ENCODE results near the gene BMP6.

BMP6 gene

GRCh38 chr6:7909323-7910276, 183.7 kb downstream of the BMP6 start:
- peak in 1 of 2 experiments; percentile 60 for DNase-seq

- DNase-seq, result peak in 1 of 2 experiments; percentile 55
Measured at GRCh38 chr6:7910298-7910653, 184.4 kb downstream of the BMP6 start.

- peak; percentile 28 to 78 for DNase-seq
Measured at GRCh38 chr6:7910654-7911344, 184.9 kb downstream of the BMP6 start, which contains the start of gene TXNDC5. TSS of gene TXNDC5 (minus strand) at chr6:7910788. CDS start at chr6:7910776, 12 bp downstream.

GRCh38 chr6:7911345-7911725, 185.4 kb downstream of the BMP6 start:
- no peak for DNase-seq

- DNase-seq, result no peak
Measured at GRCh38 chr6:7912024-7912423, 186.1 kb downstream of the BMP6 start.

- DNase-seq, result no peak
Measured at GRCh38 chr6:7912736-7913517, 187.0 kb downstream of the BMP6 start.

- DNase-seq, result no peak
Measured at GRCh38 chr6:7914311-7914710, 188.4 kb downstream of the BMP6 start.

GRCh38 chr6:7914991-7915789, 189.3 kb downstream of the BMP6 start:
- DNase-seq, result no peak

GRCh38 chr6:7916959-7917358, 191.1 kb downstream of the BMP6 start:
- DNase-seq, result no peak

- no peak for DNase-seq
Measured at GRCh38 chr6:7917729-7918128, 191.8 kb downstream of the BMP6 start.

GRCh38 chr6:7918403-7918802, 192.5 kb downstream of the BMP6 start:
- DNase-seq, result no peak

GRCh38 chr6:7919871-7920270, 194.0 kb downstream of the BMP6 start:
- DNase-seq, result no peak

- no peak for DNase-seq
Measured at GRCh38 chr6:7920425-7920824, 194.5 kb downstream of the BMP6 start.

GRCh38 chr6:7921046-7921445, 195.1 kb downstream of the BMP6 start:
- no peak for DNase-seq

GRCh38 chr6:7921632-7922092, 195.8 kb downstream of the BMP6 start:
- DNase-seq, result no peak

GRCh38 chr6:7922596-7922995, 196.7 kb downstream of the BMP6 start:
- no peak for DNase-seq

GRCh38 chr6:7924867-7925266, 199.0 kb downstream of the BMP6 start:
- no peak for DNase-seq

Data from NCI-H446 (cell line).